Measurements from ENCODE around the gene GPBP1L1.

Gene GPBP1L1

DNA sequence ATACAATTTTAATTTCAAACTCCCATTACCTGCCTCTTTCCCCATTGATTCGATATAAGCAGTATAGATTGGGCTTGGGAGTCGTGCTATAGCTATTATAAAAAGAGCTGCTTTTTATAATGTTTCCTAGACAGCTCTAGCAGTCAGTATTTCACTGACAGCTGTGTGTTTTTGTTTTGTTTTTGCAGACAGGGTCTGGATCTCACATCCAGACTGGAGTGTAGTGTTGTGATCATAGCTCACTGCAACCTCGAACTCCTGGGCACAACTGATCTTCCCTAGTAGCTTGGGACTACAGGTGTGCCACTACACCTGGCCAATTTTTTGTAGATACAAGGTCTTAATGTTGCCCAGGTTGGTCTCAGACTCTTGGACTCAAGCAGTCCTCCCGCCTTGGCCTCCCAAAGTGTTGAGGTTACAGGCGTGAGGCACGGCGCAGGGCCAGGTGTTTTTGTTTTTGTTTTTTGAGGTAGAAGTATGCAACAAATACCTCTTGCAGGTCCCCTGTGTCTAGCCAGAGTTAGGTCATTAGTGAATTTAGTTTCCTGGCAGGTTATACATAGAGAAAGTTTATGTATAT lies 100.7 kb downstream of the GPBP1L1 start:
- DNase-seq, result no peak

DNA sequence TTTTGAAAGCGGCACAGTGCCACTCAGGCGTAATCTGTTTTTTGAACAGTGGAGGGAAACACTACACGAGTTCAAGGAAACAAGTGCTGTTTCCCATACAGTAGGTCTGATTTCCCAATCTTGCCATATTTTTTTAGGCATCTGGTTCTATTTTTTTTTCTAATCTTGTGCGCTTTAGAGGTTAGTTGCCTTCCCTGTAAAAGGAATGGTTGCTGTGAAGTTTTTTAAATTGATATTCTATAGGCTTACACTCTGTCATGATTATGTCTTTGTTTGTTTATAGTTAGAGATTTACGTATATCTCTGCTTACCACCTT lies 101.3 kb downstream of the GPBP1L1 start:
- no peak for DNase-seq

DNA sequence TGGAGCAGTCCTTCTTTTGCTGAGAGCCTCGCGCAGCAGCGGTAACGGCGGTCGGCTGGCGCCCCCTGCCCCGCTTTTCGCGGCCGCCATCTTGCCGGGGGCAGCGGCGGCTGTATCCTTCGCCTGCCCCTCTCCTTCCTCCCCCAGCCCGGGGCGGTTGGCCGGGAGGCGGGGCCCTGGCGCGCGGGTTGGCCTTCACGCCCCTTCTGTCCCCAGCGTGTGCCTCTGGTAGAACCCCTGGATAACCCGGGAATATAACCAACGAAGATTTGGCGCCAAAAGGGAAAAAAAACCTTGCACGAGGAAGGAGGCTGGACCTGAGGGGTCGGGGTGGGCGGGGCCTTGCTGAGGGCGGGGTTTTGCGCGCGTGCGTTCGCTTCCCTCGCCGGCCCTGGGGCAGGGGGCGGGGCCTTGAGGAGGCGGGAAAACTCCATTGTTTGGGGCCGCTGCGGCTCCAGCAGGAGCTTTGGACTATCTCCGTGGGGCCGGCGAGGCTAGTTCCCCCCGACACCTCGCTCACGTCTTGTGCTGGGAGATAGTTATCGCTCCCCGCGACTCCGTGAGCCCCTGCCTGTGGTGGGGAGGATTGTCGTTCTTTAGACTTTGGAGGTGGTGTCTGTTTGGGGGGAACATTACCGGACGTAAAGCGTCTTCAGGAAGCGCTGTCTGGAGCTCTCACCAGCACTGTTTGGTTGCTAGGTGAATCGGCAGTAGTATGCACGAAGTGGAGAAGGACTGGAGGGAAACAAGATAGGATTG lies 101.8 kb downstream of the GPBP1L1 start:
- peak; percentile 98 for DNase-seq

DNA sequence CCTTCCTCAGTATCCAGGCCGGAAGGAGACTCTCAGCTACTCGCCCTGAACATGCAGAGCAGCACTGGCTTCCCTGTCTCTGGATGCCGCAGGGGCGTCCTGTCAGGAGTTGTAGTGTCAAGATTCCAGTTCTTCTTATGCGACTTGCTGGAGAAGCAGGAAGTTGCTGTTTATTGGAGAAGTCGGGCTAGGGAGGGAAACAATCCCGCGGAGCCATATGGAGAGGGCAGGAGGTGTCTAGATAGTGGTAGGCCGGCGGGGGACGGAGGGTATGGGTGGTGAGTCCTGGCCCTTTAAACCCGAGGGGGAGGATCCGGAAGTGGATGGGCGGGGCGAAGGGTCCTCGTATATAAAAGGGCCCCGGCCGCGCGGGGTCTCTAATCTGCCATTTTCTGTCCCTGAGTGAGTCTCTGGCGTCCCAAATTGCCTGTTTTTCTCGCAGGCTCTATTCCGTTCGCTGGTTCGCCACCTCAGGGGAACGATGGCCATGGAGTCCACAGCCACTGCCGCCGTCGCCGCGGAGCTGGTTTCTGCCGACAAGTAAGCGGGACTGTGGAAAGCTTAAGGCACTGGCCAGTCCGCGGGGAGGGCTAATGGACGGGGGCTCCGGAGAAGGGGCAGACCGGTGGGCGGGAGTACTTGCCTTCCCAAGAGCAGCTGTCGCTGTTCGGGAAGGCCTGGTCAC lies 102.5 kb downstream of the GPBP1L1 start, which contains the start of gene NASP:
NASP (plus strand) TSS at position 376 of the 685 bp plus-strand sequence; CDS start at position 482, 106 bp downstream.
- peak; percentile 92 for DNase-seq

DNA sequence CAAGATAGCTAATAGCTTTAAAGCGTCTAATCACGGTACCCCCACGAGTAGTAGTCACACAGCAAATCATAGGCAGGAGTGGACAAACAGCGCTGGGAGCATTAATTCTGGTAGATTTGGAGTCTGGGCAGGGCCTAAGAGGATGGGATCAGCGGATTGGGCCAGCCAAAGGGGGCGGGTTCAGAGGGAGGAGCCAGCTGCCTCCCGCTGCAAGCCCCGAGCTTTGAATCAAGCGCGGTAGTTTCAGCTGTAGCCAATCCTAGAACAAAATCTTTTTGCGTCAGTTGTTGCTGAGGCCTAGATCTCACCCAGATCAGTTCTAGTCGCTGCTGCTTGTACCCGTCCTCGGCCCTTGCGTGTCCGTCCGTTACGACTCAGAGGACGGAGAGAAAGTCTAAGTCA lies 103.1 kb downstream of the GPBP1L1 start:
- peak; percentile 97 for DNase-seq

All from CD4-positive, alpha-beta T cell treated with Interleukin-17A for 4 hours (primary cell).